H1 (cell line): ENCODE data around the gene FAM170B. TPM values are rescaled to one million over a fixed set of nuclear protein-coding genes. Genes with fewer than 3 reads are reported as not detected.

Experiments
- ATF2 ChIP-seq: IDR thresholded peaks from 2 replicates; pipeline ENCODE4 v1.6.1; 2012; ENCODE audit warnings: low read length, inconsistent platforms
- CEBPB ChIP-seq: IDR thresholded peaks from 2 replicates; pipeline ENCODE4 v1.6.1; 2012; ENCODE audit warnings: low read depth, low read length
- CHD1 ChIP-seq: IDR thresholded peaks from 2 replicates; pipeline ENCODE4 v1.6.1; 2012; ENCODE audit warnings: low read depth, low read length, improper control_type of control experiment
- POLR2A ChIP-seq, 2 experiments: IDR thresholded peaks; 1 replicate in 1 of 2; 2 replicates in 1 of 2; pipeline ENCODE4 v1.6.1; 2011; ENCODE audit warnings: low read depth in 2 of 2, low read length in 2 of 2, mild to moderate bottlenecking in 2 of 2; ENCODE audit errors: control extremely low read depth in 1 of 2
- RXRA ChIP-seq: IDR thresholded peaks from 2 replicates; pipeline ENCODE4 v1.6.1; 2011; ENCODE audit warnings: low read depth, mild to moderate bottlenecking, low read length, moderate library complexity; ENCODE audit not compliant: insufficient read depth
- TAF1 ChIP-seq: IDR thresholded peaks from 2 replicates; pipeline ENCODE4 v1.6.1; 2011; ENCODE audit warnings: mild to moderate bottlenecking, low read depth, low read length
- YY1 ChIP-seq: IDR thresholded peaks from 2 replicates; pipeline ENCODE4 v1.6.1; 2011; ENCODE audit warnings: low read depth, mild to moderate bottlenecking, low read length
- polyA plus RNA-seq, 7 experiments: library from polyadenylated mRNA; depleted of rRNA in 3 of 7; stranded (reverse) in 5 of 7; unstranded in 2 of 7; fragments of >200 nt in 5 of 7; fragments of 200-250 nt in 2 of 7; gene quantifications; 1 replicate in 5 of 7; 2 replicates in 1 of 7; 4 replicates in 1 of 7; pipeline versions ENCODE4 v1.2.1 to v1.2.3, GENCODE V29; 2011 to 2013; ENCODE audit warnings: missing spikeins in 2 of 7, mixed read lengths in 2 of 7
- total RNA-seq: library from RNA; stranded (reverse); fragmentation: NEBNext Ultra II Directional; extraction: Animal tissue kit (Norgen Biotek cat#: 25700); gene quantifications from 2 replicates; pipeline ENCODE4 v1.2.1, GENCODE V29; 2021

FAM170B gene
- total and polyA plus RNA-seq, 2 of the 8 experiments (the other 6 are each of a cell fraction or from before 2014, with no cell fraction given), result not detected

GRCh38 chr10:49118430-49119074, 15.3 kb downstream of the FAM170B start (continued):
- TF ChIP-seq YY1, result no peak
- no peak for TF ChIP-seq CHD1
- no peak for TF ChIP-seq CEBPB
- no peak for TF ChIP-seq ATF2
- no peak for TF ChIP-seq RXRA
- no peak for TF ChIP-seq TAF1
- no peak for TF ChIP-seq POLR2A (IDR thresholded peaks at IDR 0.05; ENCODE audit: control extremely low read depth in 1 of 2, low read depth in 2 of 2, low read length in 2 of 2)
